ENCODE data around the gene RAD9B. TPM values are rescaled to one million over a fixed set of nuclear protein-coding genes. Genes with fewer than 3 reads are reported as not detected.
A peak's percentile ranks its signal among the peaks of the same experiment; 100 is the strongest.

The RAD9B gene
- total and polyA plus RNA-seq, 10 of the 15 experiments (the other 5 are each of a cell fraction or from before 2014, with no cell fraction given), result 0.54 to 2.0 (median 1.3) TPM

DNA sequence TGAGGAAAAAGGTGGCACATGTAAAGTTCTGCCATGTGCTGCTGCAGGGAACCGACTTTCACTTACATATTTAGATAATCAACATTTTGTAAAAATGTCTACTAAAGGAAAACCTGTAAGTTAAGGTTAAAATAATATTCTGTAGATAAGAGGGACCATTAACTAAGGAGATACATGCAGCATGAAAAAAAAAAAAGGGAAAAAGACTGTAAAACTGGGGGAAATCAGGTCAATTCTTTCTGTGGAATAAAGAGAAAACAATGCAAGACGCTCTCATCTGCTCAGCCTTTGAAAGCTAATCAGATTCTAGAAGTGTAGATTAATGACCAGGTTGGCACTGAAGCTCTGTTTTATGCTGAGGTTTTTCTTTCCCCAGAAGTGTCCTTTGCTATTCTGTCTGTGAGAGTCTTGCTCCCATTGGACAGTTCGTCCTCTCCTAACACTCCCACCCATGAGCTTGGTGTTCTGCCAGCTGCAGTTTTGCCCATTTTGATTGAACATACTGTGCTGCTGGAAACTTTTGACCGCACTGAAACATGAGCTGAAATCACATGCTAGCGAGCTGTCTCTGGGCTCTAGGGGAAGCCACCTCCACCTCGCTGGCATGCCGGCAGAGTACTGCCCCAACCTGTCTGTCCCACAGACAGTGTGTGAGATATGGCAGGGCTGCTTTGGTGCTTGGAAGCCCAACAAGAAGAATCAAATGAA, 41.3 kb downstream of the RAD9B start (continued):
- TF ChIP-seq, protein P1, sequence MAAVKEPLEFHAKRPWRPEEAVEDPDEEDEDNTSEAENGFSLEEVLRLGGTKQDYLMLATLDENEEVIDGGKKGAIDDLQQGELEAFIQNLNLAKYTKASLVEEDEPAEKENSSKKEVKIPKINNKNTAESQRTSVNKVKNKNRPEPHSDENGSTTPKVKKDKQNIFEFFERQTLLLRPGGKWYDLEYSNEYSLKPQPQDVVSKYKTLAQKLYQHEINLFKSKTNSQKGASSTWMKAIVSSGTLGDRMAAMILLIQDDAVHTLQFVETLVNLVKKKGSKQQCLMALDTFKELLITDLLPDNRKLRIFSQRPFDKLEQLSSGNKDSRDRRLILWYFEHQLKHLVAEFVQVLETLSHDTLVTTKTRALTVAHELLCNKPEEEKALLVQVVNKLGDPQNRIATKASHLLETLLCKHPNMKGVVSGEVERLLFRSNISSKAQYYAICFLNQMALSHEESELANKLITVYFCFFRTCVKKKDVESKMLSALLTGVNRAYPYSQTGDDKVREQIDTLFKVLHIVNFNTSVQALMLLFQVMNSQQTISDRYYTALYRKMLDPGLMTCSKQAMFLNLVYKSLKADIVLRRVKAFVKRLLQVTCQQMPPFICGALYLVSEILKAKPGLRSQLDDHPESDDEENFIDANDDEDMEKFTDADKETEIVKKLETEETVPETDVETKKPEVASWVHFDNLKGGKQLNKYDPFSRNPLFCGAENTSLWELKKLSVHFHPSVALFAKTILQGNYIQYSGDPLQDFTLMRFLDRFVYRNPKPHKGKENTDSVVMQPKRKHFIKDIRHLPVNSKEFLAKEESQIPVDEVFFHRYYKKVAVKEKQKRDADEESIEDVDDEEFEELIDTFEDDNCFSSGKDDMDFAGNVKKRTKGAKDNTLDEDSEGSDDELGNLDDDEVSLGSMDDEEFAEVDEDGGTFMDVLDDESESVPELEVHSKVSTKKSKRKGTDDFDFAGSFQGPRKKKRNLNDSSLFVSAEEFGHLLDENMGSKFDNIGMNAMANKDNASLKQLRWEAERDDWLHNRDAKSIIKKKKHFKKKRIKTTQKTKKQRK (IDR thresholded peaks at IDR 0.05; ENCODE audit: low read depth, low read length), result no peak
- TF ChIP-seq FOXM1 (IDR thresholded peaks at IDR 0.05; ENCODE audit: low read depth, low read length) (no peak), NFYB (IDR thresholded peaks at IDR 0.05; ENCODE audit: insufficient read depth, low read depth, low read length) (no peak), HCFC1 (IDR thresholded peaks at IDR 0.05; ENCODE audit: low read length) (no peak), NR2C2 (IDR thresholded peaks at IDR 0.05; ENCODE audit: borderline replicate concordance, control insufficient read depth, insufficient read length, low read depth) (no peak), CBFB (IDR thresholded peaks at IDR 0.05; ENCODE audit: low read depth) (no peak), JUNB (IDR thresholded peaks at IDR 0.05) (no peak), TBL1XR1 (IDR thresholded peaks at IDR 0.05; ENCODE audit: low read depth, low read length) (no peak), MEF2A (IDR thresholded peaks at IDR 0.05; ENCODE audit: insufficient read depth, low read depth, low read length) (0 out of 2 replicates have a peak, but pooled peaks have one; percentile 8), IKZF1 (conservative IDR thresholded peaks at IDR 0.05) (peak; percentile 55), EP300 (IDR thresholded peaks at IDR 0.05; ENCODE audit: borderline replicate concordance in 1 of 2, control insufficient read depth in 1 of 2, low read depth in 2 of 2, low read length in 2 of 2) (peak in 1 of 2 experiments; percentile 53; a peak in 1 of 4 replicates), NBN (IDR thresholded peaks at IDR 0.05) (peak; percentile 66; the same call in 1 of the 2 replicates), MTA3 (IDR thresholded peaks at IDR 0.05; ENCODE audit: borderline replicate concordance, low read length) (no peak; the same call in 1 of the 2 replicates), ASH2L (IDR thresholded peaks at IDR 0.05; ENCODE audit: borderline replicate concordance, low read depth) (no peak), NR2C1 (IDR thresholded peaks at IDR 0.05) (no peak), ZNF274 (IDR thresholded peaks at IDR 0.05; ENCODE audit: insufficient read depth, insufficient read length) (no peak), CHD2 (IDR thresholded peaks at IDR 0.05; ENCODE audit: borderline replicate concordance, low read depth, low read length) (peak; percentile 53; the same call in 1 of the 2 replicates), TCF7 (IDR thresholded peaks at IDR 0.05; ENCODE audit: borderline replicate concordance) (no peak)
- TF ChIP-seq, protein P2, sequence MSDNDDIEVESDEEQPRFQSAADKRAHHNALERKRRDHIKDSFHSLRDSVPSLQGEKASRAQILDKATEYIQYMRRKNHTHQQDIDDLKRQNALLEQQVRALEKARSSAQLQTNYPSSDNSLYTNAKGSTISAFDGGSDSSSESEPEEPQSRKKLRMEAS (IDR thresholded peaks at IDR 0.05; ENCODE audit: low read depth, low read length), result 0 out of 2 replicates have a peak, but pooled peaks have one; percentile 43
- TF ChIP-seq, protein P3, sequence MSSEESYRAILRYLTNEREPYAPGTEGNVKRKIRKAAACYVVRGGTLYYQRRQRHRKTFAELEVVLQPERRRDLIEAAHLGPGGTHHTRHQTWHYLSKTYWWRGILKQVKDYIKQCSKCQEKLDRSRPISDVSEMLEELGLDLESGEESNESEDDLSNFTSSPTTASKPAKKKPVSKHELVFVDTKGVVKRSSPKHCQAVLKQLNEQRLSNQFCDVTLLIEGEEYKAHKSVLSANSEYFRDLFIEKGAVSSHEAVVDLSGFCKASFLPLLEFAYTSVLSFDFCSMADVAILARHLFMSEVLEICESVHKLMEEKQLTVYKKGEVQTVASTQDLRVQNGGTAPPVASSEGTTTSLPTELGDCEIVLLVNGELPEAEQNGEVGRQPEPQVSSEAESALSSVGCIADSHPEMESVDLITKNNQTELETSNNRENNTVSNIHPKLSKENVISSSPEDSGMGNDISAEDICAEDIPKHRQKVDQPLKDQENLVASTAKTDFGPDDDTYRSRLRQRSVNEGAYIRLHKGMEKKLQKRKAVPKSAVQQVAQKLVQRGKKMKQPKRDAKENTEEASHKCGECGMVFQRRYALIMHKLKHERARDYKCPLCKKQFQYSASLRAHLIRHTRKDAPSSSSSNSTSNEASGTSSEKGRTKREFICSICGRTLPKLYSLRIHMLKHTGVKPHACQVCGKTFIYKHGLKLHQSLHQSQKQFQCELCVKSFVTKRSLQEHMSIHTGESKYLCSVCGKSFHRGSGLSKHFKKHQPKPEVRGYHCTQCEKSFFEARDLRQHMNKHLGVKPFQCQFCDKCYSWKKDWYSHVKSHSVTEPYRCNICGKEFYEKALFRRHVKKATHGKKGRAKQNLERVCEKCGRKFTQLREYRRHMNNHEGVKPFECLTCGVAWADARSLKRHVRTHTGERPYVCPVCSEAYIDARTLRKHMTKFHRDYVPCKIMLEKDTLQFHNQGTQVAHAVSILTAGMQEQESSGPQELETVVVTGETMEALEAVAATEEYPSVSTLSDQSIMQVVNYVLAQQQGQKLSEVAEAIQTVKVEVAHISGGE (CRISPR knock-in tag; IDR thresholded peaks at IDR 0.05), result no peak
- TF ChIP-seq, protein P4, sequence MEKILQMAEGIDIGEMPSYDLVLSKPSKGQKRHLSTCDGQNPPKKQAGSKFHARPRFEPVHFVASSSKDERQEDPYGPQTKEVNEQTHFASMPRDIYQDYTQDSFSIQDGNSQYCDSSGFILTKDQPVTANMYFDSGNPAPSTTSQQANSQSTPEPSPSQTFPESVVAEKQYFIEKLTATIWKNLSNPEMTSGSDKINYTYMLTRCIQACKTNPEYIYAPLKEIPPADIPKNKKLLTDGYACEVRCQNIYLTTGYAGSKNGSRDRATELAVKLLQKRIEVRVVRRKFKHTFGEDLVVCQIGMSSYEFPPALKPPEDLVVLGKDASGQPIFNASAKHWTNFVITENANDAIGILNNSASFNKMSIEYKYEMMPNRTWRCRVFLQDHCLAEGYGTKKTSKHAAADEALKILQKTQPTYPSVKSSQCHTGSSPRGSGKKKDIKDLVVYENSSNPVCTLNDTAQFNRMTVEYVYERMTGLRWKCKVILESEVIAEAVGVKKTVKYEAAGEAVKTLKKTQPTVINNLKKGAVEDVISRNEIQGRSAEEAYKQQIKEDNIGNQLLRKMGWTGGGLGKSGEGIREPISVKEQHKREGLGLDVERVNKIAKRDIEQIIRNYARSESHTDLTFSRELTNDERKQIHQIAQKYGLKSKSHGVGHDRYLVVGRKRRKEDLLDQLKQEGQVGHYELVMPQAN (conservative IDR thresholded peaks at IDR 0.05), result peak; percentile 46; the same call in 1 of the 2 replicates
